GM21367 (cell line): ENCODE data around the gene THSD4.

Experiments
- ATAC-seq: cut with Tn5 transposase; IDR thresholded peaks from one replicate; pipeline ENCODE4 v1.9.1; 2021; ENCODE audit not compliant: unreplicated experiment

Gene THSD4

DNA sequence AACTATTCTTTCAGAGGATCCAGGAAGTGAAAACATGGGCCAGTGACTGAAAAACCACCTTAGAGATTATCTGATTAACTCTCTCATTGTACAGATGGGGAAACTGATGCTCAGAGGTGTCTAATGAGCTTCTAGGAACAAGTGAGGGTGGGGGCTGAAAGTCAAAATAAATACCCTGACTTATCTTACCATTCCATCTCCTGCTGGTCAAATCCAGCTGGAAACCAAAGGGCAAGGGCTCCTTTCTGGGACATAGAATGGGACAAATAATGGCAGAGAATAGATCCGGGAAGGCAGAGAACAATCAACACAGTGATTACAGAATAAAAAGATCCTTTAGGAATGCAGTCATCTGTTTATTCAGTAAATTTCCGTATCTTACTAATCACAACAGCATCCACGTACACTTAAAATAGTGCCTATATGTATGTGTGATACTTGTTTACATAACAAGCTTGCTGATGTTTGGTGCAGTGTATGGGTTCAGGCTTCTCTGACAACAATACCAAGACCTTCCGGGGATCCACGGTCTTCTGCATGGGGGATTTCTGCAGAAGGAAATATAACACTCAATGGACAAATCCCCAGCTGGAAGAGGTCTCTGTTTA, 173.2 kb downstream of the THSD4 start:
- ATAC-seq, result no peak

DNA sequence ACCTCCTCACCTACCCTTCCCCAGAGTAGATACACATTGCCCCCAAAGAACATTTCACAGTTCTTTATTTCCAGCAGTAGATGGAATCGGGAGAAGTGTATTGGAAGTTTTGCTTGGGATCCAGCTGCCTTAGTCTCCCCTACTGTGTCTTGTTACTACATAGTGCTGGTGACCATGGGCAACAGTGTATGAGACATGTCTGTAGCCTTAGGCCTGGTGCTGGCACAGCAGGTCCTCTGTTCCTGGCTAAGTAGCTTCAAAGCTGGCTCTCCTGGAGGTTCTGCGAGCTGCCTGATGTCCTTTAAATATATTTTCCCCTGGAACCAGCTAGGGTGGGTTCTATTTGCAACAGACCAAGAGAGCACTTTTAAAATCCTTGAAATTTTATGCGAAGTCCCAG, 174.7 kb downstream of the THSD4 start:
- ATAC-seq, result no peak

DNA sequence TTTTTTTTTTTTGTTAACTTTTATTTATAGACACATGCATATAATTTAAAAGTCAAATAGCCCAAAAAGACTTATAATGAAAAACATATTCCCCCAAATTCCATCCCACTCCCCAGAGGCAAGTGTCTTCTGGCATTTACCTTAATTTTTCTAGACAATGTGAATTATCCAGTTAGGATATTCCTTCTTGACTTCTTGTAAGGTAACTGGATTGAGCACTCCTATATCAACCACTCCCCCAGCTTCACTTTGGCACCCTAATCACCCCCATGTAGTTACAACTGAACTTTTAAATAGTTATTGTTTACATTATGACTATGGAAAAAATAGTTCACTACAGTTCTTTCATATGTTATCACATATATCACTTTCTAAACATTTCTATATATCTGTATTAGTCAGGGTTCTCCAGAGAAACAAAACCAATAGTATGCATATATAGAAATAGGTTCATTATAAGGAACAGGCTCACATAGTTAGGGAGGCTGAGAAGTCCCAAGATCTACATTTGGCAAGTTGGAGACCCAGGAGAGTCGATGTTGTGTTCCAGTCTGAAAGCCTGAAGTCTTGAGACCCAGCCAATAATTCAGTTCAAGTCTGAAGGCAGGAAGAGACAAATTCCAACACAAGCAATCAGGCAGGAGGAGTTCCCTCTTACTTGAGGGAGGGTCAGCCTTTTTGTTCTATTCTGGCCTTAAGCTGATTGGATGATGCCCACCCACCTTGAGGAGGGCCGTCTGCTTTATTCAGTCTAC, 175.8 kb downstream of the THSD4 start:
- no peak for ATAC-seq

DNA sequence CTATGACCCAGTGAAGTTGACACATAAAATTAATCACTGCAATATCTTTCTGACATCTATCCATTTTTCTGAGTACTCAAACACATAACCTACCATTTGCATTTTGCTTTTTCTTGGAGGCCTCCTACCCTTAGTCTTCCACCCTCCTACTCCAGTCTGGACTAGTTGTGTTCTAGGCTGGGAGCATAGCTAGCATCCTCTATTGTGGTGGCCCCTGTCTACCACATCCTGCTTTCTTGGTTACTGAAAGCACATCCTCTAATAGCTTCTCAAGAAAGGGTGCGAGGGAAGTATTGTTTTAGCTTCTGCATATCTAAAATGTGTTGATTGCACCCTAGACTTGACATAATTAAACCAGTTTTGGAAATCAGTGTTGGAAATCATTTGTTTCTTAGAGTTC, 176.5 kb downstream of the THSD4 start:
- ATAC-seq, result no peak

DNA sequence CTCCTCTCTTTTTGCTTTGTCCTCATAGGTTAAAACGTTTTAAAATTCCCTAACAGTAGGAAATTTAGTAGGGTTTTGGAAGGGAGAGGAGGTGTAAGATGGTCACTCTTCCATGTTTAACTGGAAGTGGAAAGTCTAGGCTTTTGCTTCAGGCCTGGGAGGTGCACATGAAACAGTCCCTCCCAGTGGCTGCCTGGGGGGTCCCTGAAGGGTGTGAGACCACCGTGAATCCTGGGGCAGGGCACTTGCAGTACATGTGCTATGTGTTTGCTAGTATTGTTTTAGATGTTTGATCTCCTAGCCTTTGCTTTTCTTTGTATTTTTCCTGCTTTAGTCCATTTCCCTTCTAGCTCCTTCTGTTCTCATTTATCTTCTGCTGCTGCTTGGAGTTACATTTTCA, 178.5 kb downstream of the THSD4 start:
- no peak for ATAC-seq

DNA sequence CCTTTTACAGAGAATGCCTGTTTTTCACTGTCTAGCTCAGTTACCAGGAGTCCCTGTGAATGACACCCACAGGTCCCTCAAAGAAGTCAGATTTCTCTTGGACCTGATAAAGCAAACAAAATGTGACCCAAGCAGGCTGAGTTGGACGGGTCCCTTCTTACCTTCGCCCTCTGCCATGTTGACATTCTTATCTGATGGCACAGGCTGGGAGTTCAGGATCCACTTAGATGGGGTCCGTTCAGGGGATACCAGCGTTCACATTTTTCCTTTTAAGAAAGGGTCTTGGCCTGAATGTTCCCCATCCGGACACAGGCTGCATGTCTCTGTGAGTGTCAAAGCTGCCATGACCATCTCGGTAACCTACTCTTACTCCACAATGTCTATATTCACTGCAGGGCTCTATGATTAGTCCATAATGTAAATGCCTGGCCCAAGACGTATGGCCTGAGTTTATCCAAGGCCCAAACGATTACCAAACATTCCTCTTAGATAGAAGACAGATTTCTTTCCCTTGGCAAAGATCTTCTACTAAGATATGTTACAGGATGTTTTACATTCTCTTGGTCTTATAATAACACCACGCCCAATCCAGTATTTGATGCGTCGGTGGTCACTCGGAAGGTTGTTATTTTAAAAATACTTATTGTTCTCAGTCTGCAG, 179.1 kb downstream of the THSD4 start:
- no peak for ATAC-seq

DNA sequence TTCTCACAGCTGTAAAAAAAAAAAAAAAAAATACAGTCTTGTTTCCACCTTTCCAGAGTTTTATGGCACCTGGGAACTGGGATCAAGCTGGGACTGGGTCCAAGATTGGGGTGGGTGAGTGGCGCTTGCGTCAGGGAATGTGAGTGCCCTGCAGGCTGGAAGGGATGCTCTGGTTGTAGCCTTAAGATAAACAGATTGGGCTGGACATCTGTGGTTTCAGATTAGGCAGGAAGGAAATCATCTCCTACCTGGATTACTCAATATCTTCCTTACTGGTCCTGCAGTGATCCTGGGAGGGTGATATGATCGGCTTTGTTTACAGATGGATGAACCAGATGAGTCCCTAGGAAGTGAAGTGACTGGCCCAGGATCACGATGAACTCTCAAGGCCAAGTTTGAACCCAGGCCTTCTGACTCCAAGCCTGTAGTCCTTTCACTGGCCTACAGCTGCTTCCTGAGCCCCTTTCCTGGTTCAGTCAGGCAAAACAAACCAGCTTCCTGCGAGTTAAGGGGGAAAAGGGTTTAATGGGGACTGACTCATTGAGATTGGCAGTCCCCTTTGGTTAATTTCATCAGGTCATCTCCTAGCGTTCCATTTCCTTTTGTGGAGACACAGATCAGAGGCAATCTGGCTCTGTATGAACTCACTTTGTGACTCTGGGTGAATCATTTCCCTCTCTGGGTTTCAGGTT, 179.8 kb downstream of the THSD4 start:
- ATAC-seq, result no peak

DNA sequence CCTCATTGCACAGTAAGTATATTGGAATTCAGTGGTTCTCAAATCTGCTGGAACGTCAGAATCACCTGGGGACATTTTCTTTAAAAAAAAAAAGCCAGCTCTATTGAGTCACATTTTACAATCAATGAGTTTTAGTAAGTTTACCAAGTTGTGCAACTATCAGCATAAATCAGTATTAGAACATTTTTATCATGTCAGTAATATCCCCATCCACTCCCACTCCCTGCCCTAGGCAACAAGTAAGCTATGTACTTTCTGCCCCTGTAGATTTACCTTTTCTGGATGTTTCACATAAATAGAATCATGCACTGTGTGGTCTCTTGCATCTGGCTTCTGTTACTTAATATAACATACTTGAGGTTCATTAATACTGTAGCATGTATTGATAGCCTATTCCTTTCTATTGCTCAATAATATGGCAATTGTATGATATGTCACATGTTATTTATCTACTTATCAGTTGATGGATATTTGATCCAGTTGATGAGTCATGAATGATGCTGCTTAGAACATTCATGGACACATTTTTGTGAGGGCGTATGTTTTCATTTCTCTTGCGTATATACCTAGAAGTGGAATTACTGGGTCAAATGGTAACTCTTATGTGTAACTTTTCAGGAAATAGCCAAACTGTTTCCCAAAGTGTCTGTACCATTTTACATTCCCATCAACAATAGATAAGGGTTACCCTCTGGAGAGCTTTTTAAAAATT, 180.5 kb downstream of the THSD4 start:
- no peak for ATAC-seq

DNA sequence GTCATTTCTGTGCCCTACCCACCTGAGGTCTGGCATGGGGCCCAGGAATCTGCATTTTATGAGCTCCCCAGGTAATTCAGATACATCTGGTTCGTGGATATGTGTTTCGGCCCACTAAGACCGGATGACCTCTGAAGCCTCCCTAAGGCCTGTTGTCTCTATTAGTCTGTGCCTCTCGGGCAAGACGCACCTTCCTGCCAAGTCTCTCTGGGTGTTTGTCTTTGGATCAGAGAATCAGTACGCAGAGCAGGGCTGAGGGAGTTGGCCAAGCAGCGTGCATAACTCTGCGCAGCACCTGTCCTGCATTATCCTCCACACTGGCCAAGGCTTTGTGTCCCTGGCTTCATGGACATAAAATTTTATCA, 181.0 kb downstream of the THSD4 start:
- no peak for ATAC-seq

DNA sequence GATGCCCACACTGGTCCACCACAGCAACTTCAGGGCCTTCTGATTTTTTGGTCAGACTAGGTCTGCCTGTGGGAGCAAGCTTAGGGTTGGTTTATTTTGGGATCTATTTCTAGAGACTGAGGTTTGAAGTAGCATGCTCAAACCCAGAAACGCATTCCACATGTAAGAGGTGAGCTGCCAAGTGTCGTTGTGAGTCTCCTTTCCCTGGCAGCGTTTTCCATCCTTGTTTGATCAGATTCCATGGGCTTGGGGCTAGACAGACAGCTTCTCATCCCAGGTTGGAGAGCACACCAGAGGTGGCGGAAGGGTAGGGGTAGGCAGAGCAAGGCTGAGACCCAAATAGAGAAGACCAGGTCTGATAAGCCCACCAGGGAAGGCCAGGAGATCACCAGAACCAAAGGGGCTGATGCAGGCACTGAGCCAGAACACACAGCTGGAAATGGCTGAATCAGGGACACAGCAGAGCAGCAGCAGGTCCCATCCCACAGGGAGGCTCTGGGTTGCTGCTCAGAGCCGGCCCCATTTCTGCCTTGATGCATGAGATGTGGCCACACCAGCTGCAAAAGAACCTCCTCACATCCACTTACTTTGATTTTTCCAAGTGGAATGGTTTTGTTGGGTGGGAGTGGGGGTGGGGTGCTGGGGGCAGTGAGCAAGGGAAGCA, 186.8 kb downstream of the THSD4 start:
- no peak for ATAC-seq

DNA sequence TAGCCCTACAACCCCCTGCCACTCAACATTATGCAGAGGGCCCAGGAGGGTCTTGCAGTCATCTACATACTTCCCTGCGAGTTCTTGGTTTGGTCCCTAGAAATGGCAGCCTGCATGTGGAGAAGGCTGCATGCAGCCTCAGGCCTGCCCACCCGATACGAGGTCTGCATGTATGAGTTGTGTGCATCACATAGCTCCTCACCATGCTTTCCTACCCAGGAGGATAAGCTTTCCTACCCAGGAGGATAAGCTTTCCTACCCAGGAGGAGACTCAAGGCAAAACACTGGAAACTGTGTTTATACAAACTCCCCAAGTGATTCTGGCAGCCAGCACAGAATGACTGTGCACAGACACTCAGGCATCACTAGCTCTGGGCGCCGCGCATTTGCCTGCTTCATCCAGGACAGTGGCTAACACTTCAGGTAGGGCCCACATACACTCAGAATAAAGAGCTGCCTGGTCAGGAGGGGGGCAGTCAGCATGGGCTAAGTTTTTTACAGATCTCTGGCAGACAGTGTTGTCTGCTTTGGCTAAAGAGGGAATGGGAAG, 187.7 kb downstream of the THSD4 start:
- no peak for ATAC-seq

DNA sequence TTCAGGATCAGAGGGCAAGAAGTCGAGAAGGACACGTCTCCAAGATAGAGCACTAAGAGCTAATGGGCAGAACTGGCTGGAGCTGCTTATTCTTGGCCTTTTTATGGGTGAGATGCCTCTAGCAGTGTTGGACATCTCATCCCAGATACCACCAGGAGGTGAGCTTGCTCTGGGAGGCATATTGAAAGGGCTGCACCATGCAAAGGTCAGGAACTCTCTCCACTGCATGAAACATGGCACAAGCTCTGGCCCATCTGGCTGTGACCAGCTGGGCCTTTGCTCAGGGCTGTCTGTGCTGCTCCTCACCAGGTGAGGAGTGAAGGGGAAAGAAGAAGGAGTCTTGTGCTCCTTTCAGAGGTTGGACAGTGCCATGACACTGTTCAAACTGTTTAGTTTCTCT, 188.7 kb downstream of the THSD4 start:
- ATAC-seq, result no peak

DNA sequence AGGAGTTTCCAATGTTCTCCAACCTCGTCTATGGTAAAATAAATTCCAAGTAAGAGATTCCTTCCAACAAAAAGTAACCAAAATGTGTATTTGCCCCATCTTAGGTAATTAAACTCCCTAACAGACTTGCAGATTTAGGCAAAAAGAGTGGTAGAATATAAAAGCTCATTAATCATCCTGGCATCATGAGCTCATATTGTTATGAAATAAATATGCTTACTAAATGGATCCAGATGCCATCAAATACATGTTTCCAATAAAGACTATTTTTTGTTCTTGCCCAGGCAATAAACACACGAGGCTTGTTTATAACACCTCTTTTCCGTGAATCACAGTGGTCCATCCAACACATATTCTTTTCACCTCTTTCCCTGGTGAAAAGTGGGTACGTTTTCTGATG, 189.4 kb downstream of the THSD4 start:
- no peak for ATAC-seq

DNA sequence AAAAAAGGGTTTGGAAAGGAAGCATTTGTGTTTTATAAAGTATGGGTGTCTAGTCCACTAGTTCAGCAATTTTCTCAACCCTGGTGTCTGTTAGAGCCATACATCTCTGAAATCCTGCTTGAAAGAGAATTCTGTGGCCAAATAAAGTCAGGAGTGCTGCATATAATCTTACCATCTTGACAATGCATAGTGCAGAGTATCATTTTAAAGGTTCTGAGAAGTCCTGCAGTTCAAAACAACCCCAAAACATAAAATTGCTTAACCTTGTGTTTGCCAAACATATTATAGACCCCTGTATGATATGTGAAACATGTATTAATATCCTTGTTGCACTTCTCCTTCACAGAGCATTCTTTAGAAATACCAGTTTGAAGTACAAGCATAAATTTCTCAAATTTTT, 191.3 kb downstream of the THSD4 start:
- no peak for ATAC-seq

DNA sequence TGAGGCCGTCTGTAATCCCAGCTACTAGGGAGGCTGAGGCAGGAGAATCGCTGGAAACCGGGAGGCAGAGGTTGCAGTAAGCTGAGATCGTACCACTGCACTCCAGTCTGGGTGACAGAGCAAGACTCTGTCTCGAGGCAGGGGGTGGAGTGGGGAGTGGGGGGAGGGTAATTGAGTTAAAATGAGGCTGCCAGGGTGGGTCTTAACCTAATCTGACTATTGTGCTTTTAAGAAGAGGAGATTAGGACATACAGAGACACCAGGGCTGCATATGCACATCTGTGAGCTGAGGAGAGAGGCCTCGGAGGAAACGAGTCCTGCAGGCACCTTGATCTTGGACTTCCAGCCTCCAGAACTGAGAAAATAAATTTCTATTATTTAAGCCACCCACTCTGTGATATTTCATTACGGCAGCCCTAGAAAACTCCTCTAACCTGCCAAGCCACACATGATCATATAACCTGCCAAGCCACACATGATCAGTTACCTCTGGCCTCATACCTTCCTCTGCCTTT, 197.0 kb downstream of the THSD4 start:
- no peak for ATAC-seq

DNA sequence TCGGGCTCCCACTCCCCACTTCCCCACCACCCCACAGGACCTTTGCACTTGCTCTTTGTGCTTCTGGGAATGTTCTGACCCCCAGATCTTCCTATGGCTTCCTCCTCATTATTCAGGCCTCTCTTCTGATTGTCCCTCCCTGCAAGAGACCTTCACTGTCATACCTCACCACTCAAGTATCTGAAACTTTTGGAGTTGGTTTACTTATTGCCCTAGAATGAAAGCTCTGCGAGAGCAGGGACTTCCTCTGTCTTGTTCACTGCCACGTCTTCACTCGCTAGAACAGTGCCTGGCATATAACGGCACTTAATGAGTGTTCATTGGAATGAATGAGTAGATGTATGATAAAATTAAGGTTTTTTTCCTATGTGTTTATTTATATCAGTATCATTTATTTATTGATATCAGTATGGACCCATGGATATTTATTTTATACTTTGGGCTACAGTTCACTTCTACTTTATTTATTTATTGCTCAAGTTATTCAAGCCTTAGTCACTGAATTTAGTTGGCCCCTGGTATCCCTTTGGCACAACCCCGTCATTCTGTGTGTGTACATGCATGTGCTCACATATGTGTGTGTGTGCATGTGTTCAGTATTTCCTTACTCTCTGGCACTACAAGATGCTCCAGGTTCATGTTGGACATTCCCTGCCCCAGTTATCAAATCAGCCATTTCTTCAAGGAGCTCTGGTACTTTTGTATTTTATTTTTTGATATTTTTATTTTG, 197.6 kb downstream of the THSD4 start:
- ATAC-seq, result no peak

DNA sequence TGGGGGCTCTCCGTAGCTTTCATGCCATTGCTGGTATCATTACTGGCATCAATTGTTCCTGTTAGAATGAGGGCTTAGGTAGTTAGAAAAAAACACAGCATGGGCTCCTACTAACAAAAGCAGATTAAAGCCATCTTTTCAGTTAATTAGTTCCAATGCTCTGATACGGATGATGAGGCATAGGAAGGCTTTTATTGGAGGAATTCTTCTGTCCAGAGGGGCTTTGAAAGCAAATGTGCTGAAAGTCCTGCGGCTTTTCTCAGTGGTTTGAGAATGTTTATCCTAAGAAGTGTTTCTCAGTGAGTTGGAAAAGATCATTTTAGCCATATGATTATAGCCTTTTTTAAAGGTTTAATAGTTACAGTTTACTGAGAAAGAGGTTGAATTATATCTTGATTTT, 198.5 kb downstream of the THSD4 start:
- no peak for ATAC-seq

DNA sequence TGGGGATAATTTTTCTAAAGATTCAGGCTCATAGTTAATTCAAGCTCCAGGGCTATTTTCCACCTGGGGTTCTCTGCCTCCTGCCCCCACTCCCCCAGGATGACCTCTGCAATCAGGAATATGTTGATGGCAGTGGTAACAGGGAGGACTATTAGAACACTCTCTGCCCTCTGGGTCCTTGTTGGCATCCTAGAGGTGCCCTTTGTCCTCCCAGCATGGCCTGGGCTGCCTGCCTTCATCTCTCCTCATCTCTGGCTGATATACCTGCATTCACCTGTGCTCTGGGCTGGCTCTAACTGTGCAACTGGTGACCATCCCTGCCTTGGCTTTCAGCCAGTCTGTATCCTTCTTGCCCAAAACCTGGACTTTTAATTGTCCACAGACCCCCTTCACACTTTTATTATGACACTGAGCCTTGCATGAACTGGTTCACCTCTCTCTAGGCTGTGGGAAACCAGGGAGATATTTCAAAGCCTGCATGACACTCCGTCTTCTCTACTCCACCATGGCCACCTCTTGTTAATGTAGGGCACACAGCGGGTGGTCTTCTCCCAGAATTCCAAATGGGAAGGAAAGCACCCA, 199.8 kb downstream of the THSD4 start:
- ATAC-seq, result no peak

DNA sequence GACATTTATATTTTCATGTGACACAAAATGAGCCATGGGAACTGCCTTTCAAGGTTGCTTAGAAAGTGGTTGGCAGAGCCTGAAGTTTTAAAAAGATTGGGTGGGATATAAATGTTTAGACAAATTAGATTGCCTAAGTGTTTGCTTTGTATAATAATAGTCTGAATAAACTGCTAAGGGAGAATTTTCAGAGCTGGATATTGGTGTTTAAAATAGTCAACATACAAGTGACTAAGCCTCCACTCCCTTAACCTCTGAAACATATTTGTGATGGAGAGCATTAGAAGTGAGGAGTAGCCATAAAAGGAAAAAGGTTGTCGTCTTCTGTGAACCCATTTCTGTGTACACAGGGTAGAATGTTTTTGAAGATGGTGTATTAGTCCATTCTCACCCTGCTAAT, 201.6 kb downstream of the THSD4 start:
- ATAC-seq, result no peak
